ENCODE results near the gene ICAM1.
"Not testable (repeated sequence)": the region's sequence is repeated elsewhere in the genome, so short reads cannot be mapped to it uniquely, and the experiment has no call there.

ICAM1 gene

GRCh38 chr19:10274589-10274988, 3.7 kb downstream of the ICAM1 start:
- no peak for DNase-seq (ENCODE audit: low read depth in 1 of 2, low spot score in 1 of 2)

DNA sequence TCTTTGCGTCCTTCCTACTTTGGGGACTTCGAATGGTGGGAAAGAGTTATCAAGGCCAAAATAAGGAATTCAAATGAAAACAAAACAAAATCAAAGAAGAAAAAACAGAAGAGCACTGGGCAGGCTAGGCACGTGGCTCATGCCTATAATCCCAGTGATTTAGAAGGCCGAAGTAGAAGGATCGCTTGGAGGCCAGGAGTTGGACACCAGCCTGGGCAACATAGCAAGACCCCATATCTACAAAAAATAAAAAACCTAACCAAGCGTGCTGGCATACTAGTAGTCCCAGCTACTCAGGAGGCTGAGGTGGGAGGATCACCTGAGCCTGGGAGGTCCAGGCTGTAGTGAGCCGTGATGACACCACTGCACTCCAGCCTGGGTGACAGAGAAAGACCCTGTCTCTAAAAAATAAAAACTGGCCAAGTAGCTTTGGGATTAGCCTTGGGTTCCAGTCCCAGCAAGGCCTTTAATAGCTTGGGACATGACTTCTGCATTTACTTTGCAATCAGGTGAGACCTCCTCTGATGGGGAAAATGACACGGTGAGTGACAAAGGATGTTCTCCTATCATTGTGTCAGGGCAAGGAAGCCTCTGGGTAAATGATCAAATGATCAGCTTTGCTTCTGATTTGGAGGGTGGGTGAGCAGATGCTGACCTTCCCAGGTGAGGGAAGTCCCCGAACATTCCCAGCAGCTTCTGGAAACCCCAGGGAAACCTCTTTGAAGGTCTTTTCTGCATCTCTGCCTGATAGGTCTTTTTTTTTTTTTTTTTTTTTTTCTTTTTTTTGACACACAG, 7.1 kb downstream of the ICAM1 start:
- DNase-seq (ENCODE audit: low read depth in 1 of 2, low spot score in 1 of 2): no peak

DNA sequence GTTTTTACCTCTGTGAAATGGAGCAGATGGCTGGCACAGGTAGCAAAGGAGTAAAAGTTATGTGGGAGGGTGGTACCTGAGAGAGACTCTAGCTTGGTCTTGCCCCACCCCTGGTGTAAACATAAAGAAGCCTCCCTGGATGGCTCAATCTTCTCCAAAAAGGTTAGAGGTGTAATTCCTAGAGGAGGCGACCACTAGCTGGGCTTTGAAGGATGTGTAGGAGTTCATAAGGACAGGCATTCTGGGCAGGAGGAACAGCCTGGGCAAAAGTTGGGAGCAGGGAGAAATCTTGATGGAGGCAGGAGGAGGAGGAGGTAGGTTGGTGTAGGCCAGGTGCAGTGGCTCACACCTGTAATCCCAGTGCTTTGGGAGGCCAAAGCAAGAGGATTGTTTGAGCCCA, 8.0 kb downstream of the ICAM1 start:
- no peak for DNase-seq (ENCODE audit: low read depth in 1 of 2, low spot score in 1 of 2)

DNA sequence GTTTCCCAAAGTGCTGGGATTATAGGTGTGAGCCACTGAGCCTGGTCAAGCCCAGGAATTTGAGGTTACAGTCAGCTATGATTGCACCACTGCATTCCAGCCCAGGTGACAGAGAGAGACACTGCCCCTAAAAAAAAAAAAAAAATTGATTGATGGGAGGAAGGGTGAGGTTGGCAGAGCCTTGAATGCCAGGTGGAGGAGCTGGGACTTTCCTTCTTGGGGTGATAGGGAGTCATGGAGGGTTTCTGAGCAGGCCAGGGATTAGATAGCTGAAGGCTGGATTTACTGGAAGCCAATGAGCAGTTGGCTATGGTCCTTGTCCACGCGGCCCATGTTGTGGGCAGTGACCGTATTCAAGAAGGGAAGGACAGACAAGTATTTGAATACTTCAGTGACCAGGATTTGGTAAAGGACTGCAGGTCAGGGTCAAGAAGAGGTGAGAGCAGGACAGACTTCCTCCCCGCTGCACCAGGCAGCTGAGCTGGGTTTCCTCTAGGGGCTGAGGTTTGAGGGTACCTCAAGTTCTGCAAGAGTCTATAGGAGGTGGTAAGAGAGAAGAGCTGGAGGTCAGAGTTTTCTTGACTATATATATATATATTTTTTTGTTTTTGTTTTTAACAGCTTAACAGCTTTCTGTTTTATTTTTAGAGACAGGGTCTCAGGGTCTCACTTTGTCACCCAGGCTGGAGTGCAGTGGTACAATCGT, 9.0 kb downstream of the ICAM1 start:
- DNase-seq (ENCODE audit: low read depth in 1 of 2, low spot score in 1 of 2): no peak

- DNase-seq (ENCODE audit: low read depth in 1 of 2, low spot score in 1 of 2): not testable (repeated sequence)
Measured at GRCh38 chr19:10282043-10282442, 11.1 kb downstream of the ICAM1 start.

- DNase-seq (ENCODE audit: low read depth in 1 of 2, low spot score in 1 of 2): no peak
Measured at GRCh38 chr19:10283301-10284064, 12.6 kb downstream of the ICAM1 start.

DNA sequence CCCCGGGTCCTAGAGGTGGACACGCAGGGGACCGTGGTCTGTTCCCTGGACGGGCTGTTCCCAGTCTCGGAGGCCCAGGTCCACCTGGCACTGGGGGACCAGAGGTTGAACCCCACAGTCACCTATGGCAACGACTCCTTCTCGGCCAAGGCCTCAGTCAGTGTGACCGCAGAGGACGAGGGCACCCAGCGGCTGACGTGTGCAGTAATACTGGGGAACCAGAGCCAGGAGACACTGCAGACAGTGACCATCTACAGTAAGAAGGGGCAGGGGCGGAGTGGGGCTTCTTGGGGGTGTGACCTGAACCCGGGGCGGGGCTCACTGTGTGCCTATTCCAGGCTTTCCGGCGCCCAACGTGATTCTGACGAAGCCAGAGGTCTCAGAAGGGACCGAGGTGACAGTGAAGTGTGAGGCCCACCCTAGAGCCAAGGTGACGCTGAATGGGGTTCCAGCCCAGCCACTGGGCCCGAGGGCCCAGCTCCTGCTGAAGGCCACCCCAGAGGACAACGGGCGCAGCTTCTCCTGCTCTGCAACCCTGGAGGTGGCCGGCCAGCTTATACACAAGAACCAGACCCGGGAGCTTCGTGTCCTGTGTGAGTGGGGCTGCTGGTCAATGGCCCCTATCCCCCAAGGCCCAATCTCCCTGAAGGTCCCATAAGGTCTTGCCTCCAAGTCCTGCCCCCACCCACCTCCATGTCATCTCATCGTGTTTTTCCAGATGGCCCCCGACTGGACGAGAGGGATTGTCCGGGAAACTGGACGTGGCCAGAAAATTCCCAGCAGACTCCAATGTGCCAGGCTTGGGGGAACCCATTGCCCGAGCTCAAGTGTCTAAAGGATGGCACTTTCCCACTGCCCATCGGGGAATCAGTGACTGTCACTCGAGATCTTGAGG, 13.4 kb downstream of the ICAM1 start:
- no peak for DNase-seq (ENCODE audit: low read depth in 1 of 2, low spot score in 1 of 2)

- no peak for DNase-seq (ENCODE audit: low read depth in 1 of 2, low spot score in 1 of 2)
Measured at GRCh38 chr19:10284960-10285278, 14.0 kb downstream of the ICAM1 start.

DNA sequence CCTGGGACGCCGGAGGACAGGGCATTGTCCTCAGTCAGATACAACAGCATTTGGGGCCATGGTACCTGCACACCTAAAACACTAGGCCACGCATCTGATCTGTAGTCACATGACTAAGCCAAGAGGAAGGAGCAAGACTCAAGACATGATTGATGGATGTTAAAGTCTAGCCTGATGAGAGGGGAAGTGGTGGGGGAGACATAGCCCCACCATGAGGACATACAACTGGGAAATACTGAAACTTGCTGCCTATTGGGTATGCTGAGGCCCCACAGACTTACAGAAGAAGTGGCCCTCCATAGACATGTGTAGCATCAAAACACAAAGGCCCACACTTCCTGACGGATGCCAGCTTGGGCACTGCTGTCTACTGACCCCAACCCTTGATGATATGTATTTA, 14.5 kb downstream of the ICAM1 start:
- no peak for DNase-seq (ENCODE audit: low read depth in 1 of 2, low spot score in 1 of 2)

DNA sequence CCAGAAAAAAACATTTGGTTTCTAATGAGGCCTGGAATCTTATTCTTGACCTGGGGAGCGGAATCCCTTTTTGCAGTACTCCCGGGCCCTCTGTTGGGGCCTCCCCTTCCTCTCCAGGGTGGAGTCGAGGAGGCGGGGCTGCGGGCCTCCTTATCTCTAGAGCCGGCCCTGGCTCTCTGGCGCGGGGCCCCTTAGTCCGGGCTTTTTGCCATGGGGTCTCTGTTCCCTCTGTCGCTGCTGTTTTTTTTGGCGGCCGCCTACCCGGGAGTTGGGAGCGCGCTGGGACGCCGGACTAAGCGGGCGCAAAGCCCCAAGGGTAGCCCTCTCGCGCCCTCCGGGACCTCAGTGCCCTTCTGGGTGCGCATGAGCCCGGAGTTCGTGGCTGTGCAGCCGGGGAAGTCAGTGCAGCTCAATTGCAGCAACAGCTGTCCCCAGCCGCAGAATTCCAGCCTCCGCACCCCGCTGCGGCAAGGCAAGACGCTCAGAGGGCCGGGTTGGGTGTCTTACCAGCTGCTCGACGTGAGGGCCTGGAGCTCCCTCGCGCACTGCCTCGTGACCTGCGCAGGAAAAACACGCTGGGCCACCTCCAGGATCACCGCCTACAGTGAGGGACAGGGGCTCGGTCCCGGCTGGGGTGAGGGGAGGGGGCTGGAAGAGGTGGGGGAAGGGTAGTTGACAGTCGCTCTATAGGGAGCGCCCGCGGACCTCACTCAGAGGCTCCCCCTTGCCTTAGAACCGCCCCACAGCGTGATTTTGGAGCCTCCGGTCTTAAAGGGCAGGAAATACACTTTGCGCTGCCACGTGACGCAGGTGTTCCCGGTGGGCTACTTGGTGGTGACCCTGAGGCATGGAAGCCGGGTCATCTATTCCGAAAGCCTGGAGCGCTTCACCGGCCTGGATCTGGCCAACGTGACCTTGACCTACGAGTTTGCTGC, 16.1 kb downstream of the ICAM1 start, which contains the start of gene ICAM4:
ICAM4 (plus strand) TSS at position 153 of the 935 bp plus-strand sequence; CDS start at position 211, 58 bp downstream.
- no peak for DNase-seq (ENCODE audit: low read depth in 1 of 2, low spot score in 1 of 2)

DNA sequence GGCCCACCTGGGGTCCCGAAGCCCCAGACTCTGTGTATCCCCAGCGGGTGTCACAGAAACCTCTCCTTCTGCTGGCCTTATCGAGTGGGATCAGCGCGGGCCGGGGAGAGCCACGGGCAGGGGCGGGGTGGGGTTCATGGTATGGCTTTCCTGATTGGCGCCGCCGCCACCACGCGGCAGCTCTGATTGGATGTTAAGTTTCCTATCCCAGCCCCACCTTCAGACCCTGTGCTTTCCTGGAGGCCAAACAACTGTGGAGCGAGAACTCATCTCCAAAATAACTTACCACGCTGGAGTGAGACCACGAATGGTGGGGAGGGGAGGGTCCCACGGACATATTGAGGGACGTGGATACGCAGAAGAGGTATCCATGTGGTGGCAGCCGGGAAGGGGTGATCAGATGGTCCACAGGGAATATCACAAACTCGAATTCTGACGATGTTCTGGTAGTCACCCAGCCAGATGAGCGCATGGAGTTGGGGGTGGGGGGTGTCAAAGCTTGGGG, 17.8 kb downstream of the ICAM1 start:
- no peak for DNase-seq (ENCODE audit: low read depth in 1 of 2, low spot score in 1 of 2)

DNA sequence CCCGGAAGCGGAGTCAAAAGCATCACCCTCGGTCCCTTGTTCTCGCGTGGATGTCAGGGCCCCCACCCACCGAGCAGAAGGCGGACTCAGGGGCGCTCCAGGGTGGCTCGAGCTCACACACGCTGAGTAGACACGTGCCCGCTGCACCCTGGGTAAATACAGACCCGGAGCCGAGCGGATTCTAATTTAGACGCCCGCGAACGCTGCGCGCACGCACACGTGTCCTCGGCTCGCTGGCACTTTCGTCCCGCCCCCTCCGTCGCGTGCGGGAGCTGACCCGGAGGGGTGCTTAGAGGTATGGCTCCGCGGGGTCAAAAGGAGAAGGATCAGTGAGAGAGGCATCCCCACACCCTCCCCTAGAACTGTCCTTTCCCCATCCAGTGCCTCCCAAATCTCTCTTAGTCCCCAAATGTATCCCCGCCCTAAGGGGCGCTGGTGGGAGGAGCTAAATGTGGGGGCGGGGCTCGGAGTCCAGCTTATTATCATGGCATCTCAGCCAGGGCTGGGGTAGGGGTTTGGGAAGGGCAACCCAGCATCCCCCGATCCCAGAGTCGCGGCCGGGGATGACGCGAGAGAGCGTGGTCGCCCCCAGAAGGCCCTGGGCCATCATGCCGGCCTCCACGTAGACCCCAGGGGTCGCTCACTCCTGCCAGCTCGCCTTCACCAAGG, 18.4 kb downstream of the ICAM1 start:
- peak in 1 of 2 donors; percentile 35 for DNase-seq (ENCODE audit: low read depth in 1 of 2, low spot score in 1 of 2)

DNA sequence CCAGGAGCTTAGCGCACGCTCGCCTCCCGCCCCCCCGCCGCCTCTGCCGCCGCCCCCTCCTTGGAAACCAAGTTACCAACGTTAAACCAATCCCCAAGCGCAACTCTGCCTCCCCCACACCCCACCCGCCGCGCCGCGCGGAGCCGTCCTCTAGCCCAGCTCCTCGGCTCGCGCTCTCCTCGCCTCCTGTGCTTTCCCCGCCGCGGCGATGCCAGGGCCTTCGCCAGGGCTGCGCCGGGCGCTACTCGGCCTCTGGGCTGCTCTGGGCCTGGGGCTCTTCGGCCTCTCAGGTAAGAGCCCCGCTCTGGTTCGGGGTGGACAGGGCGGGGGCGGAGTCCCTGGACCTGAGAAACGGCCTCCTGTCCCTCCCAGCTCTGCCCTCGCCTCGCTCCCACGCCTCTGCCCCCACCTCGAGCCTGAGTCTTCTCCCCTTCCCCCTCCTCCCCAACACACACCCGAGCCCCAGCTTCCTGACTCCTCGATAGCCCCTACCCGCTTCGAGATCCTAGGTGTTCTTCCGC, 19.0 kb downstream of the ICAM1 start, which contains the start of gene ICAM5:
ICAM5 (plus strand) TSS at position 117 of the 521 bp plus-strand sequence; CDS start at position 209, 92 bp downstream.
- DNase-seq (ENCODE audit: low read depth in 1 of 2, low spot score in 1 of 2): no peak

- DNase-seq (ENCODE audit: low read depth in 1 of 2, low spot score in 1 of 2): no peak
Measured at GRCh38 chr19:10290357-10290875, 19.5 kb downstream of the ICAM1 start.

- DNase-seq (ENCODE audit: low read depth in 1 of 2, low spot score in 1 of 2): no peak
Measured at GRCh38 chr19:10290876-10291553, 20.1 kb downstream of the ICAM1 start.

GRCh38 chr19:10291554-10292205, 20.8 kb downstream of the ICAM1 start:
- no peak for DNase-seq (ENCODE audit: low read depth in 1 of 2, low spot score in 1 of 2)

GRCh38 chr19:10292206-10292788, 21.4 kb downstream of the ICAM1 start:
- peak in 1 of 2 donors; percentile 38 for DNase-seq (ENCODE audit: low read depth in 1 of 2, low spot score in 1 of 2)

Data from activated T-helper 1 cell treated with anti-CD3 and anti-CD28 coated beads, Interleukin-2, amount 50 U/mL, for 16 hours (primary cell).